HG02571 (cell line): Measurements from ENCODE around the gene GABRG3.

ENCODE experiments used
- ATAC-seq: cut with Tn5 transposase; IDR thresholded peaks from one replicate; pipeline ENCODE4 v1.9.1; 2021; ENCODE audit warnings: mild to moderate bottlenecking, moderate library complexity; ENCODE audit not compliant: unreplicated experiment

Gene GABRG3

DNA sequence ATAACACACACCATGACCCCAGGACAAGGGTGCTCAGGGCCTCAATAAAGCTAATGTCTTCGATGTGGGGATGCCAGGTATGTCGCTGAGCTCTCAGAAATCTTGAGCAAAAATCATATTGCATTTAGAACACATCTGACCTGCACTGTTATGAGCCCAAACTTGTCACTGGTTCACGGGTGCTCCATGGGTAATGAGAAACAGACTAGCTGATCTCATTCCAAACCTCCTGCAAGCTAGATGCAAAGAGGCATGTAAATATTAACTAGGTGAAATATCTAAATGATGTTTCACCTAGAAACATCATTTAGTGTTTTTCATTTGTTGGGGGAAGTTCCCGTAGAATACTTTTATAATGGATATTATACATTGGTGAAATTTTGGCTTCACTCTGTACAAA, 578.8 kb downstream of the GABRG3 start:
- ATAC-seq: no peak

DNA sequence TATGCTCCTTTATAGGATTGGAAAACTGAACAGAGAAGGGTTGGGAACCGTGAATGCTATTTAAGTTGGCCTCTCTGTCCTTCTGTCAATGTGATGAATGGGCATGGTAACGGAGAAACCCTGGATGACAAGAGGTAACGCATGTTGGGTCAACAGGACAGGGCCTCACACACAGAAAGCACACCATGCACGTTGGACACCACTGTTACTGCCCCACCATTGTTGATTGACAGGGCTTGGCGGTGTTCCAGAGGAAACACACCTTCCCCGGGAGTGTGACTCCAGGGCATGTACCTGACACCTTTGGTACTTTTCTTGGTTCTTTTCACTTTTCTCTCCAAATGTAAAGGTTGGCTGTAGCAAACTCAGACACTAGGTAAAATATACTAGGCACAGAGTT, 579.7 kb downstream of the GABRG3 start:
- ATAC-seq: no peak

DNA sequence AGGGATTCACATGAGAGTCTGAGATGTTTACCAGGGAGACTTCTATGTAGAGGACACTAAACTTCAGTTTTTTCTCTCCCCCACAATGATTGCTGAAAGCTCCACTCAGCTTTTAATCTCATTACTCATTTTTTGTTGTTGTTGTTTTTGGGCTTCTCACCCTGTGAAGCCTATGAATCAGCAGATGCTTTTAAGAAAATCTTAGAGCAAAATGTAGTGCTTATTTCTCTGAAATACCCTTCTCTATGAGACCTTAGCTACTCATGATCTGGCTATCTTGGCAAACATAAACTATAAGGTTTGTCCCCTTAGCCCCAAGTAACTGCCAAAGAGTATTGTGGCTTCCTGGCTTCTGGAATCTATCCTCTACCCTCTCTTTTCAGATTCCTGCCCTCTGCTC, 590.8 kb downstream of the GABRG3 start:
- no peak for ATAC-seq

DNA sequence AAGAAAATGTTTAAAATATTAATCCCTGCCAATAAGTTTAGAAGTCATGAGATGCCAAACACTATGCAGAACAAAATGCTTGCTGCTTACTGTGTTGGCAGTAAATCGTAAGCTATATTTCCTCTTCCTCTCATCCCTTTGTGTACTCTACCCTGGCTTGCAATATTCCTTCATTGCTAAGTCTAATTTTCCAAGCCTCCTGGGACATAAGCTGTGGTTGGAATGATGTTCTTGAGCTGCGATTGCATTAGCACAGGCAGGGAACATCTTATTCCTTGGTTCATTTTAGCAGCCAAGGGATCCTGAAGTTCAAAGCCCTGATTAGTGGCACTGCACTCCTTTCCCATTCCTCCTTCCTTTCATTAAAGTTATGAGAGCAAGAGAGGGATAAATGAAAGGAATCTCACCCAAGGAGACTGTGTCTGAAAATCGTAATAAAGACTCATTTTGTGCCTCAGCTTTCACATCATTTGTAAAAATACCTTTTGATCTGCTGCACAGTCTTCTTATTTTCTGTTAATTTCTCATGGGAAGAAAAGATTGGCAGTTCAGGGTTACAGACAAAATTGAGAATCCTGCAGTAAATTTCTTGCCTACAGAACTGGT, 592.9 kb downstream of the GABRG3 start:
- no peak for ATAC-seq

DNA sequence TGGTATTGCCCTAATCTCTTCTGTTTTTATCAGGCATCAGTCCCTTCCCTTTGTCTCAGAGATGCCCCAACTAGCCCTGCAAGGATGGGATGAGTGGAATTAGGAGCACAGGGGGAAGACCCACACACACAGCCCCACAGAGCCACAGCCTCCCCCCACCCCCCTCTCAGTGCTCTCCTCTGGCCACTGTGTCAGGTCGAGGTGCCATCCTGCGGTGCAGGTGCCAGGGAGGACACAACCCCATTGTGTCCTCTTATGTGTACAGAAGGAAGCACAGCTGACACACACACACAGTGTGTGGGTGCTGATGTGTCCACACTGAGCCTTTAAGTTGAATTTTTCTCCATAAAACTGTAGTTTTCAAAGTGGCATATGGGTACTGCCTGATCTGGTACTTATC, 593.7 kb downstream of the GABRG3 start:
- ATAC-seq: no peak

DNA sequence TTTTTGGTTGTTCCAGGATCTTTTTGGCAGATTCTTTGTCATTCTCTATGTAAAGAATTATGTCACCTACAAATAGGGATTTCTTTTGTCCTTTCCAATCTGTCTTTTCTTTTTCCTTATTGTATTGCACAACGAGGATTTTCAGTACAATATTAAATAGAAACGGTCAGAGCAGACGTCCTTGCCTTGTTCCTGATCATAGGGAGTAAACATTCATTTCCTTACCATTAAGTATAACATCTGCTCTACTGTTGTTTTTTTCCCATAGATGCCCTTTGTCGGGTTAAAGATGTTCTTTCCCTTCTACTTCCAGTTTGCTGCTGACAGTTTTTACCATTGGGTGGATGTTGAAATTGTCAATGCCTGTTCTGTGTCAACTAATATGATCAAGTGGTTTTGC, 599.8 kb downstream of the GABRG3 start:
- ATAC-seq: no peak

DNA sequence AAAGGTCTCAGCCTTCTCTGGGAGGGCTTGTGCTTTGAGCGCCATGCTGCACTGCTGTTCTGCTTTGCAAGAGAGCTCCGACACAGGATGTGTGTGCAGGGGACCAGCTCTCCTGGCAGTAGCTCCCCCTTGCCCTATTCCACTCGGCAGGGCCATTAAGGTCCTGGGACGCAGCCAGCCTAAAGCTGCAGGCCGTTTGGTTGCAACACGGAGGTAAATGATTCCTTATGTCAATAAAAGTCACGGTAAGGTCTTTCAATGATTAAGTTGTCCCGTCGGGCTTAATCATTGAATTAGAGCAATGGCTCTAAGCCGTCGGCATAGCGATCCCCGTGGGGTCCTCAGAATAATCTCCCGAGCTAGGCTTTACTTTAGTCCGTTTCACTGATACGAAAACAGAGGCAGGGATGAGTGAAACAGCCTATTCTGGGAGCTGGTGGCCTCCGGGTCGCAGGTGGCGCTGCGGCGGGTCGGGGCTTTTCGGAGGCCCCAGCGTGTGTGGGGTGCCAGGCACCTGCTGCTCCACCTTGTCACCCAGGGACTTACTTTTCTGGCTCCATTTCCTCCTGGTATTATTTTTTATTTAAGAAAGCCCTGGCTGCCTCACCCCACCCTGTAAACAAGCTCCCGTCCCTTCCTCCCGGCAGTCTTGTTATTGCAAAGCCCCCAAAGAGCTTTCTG, 603.0 kb downstream of the GABRG3 start:
- ATAC-seq: no peak

DNA sequence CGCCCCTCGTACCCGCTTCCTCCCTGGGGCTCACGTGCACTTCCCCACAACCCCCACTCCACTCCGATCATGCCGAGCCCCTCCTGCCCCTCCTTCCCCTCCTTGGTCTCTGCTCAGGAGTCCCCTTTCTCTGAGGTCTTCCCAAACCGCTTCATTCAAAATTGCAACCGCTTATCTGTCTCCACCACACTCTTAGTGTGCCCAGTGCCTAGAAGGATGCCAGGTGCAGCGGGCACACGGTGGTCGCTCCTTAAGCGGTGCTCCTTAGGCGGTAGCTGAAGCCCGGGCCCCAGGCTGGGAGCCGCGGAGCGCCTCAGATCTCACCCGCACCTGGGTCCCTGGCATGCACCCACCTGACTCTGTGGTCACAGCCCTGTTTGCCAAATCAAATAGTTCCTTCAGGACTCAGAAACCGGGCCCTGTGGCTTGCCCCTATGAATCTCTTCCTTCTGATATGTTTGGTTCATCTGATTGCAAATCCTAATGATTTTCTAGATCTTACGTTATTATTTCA, 603.6 kb downstream of the GABRG3 start:
- ATAC-seq: no peak

DNA sequence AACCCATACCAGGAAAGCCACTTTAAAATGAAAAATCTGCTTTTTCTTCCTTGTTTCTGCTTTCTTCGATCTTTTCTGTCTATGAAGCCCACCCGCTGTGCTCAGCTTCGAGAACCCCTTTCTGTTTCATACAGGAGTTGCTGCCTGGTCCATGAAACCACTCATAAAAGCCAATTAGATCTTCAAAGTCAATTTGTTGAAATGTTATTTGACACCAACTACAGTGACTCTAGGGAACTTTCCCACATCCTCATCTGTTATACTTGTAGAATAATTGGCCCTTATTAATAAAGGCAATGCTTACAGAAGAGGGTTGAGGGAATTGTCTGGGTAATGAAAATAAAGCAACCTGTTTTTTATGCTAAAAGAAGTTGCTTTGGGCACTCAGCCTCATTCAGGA, 604.5 kb downstream of the GABRG3 start:
- ATAC-seq: no peak

DNA sequence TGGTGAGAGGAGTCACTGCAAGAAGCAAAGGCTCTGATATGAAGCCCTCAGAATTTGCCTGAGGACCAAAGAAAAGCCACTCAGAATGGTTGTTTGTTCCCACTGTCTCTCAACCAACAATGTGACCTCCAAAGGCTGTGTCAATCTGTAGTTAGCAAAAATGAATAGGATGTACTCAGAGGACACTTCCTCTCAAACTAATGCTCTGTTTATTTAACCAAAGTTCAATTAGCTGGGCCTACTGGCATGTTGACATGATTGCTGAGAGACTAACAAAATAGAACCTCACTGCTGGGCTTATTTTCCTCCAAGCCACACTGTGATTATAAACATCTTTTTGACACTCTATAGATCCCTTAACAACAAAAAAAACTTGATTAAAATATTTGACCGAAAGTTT, 605.6 kb downstream of the GABRG3 start:
- ATAC-seq: no peak

DNA sequence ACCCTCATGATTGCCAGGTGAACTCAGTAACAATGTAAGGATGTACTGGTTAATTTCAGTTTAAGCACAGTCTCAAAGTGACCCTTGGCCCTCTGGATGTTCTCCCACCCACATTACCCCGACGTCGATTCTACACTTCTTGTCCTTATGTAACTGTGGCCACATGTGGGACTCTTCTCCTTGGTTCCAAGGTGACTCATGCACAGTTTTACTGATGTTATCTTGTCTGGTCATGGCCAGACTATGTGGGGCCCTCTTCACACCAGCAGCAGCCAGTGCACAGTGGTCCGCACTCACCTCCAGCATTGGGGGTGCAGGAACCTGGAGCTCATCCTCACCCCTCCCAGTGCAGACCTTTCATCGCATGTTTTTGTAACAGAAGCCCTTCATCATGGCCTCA, 608.8 kb downstream of the GABRG3 start:
- ATAC-seq: no peak

DNA sequence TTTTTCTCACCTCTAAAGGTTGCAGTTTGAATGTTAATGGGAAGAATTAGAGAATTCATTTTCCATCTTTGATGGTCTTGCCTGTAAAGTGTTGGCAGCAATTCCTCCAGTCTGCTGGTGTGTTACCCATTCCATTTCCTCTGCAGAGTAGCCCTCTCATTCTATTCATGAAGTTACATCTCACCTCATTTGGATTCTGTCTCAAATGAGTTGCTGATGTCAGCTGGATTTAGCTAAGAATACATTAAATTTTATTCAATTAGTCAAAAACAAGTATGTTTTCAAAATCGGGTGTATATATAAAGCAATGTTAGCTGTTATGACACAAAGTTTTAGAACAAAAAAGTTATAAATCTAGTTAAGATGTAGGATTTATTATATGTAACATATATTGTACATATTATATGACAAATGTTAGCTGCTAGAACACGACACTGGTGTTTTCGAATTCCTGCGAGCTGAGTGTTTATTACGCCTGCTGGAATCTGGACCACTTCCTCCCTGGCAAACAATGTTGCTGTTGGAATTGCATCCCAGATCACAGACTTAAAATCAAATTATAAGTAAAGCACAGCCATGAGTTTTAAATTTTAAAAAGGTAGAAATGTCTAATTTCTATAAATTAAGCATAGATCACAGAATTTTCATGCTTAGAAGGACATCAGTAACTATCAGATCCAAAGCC, 611.9 kb downstream of the GABRG3 start:
- ATAC-seq: no peak

DNA sequence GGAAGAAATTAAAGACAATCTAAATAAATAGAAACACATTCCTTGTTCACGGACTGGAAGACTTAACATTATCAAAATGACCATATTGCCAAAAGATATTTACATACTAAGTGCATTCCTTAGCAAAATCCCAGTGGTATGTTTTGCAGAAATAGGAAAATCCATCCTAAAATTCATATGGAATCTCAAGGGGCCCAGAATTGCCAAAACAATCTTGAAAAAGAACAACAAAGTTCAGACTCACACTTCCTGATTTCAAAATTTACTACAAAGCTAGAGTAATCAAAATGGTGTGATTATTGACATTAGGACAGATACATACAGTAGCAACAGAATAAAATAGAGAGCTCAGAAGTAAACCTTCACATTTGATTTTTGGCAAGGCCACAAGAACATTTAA, 612.7 kb downstream of the GABRG3 start:
- no peak for ATAC-seq

DNA sequence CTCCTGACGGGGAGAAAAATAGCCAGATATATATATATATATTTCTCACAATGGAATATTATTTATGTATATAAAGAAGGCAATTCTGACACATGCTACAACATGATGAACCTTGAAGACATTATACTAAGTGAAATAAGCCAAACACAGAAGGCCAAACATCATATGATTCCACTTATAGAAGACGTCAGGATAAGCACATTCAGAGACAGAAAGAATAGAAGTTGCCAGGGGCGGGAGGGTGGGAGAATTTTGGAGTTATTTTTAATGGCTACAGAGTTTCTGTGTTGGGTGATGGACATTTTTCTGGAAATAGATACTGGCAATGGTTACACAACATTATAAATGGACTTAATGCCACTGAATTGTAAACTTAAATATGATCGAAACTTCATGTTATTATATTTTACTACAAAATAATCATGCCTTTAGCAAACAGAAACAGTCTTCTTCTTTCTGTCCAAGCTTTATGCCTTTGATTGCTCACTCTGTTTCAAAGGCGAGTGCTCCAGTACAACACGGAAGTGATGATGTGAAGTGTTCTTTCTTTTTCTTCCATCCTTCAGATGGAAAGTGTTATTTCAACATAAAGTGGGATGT, 614.2 kb downstream of the GABRG3 start:
- no peak for ATAC-seq

DNA sequence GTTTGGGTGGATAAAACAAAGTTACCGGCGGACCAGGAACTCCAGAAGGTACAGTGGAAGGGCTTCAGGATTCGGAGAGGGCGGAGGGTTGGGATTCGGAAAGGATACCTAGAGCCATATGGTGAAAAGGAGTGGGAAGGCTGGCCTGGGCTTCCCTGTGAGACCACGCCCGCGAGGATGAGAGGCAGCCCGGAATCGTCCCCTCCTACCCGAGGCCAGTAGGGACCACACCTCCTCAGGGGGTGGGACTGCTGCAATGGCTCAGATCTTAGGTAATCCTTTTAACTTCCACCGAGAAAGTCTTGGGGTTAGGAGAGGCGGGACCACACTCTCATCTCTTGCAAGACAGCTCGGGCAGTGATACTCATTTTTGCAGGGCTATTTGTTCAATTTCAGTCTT, 616.8 kb downstream of the GABRG3 start:
- no peak for ATAC-seq

DNA sequence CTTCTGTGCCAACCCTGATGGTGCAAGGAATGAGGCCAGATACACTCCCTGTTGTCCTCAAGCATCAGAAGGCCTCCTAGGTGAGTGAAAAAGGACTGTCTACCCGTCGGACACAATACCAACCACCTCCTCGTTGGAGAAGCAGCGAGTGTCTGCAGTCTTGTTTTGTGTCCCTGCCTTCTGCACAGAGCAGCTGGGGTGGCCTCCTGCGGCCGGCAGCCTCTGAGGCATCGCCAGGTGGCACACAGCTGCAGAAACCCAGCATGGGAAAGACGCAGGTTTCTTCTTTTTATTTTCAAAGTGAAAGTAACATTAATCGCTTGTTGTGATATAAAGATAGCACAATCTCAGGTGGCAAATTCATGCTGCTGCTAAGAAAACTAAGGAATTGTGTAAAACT, 618.3 kb downstream of the GABRG3 start:
- ATAC-seq: no peak

DNA sequence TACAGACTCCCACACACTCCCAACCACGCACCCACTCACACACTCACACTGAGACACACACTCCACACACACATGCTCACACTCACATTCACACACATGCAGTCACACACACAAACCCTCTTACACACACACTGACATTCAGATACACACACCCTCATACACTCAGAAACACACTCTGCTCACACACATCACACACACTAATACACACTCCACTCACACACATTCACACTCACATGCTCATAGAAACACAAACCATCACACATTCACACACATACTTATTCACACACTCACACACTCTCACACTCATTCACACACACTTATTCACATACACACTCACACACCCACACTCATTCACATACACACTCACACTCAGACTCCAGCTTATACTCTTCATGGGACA, 618.8 kb downstream of the GABRG3 start:
- ATAC-seq: no peak
